HTERT RPE-1 (cell line): ENCODE results near the gene CPB2.

ENCODE experiments used
- in situ Hi-C: fragments of 300-500 bp; cut with MboI; formaldehyde crosslinking; loops from 4 replicates; pipeline ENCODE4 v1.14.3; 2020; ENCODE audit warnings: low sequenced_read_pairs

Gene CPB2

GRCh38 chr13:46101002-46101401 is 3.8 kb downstream of the CPB2 start:
- in situ Hi-C loops, result no loop called here

- in situ Hi-C loops, result no loop called here
These were observed 4.5 kb downstream of the CPB2 start for GRCh38 chr13:46100191-46100815.

- in situ Hi-C loops, result no loop called here
These were observed 7.2 kb downstream of the CPB2 start for GRCh38 chr13:46097663-46098062.

GRCh38 chr13:46097015-46097414 is 7.8 kb downstream of the CPB2 start:
- in situ Hi-C loops, result no loop called here

- in situ Hi-C loops, result no loop called here
These were observed 10.4 kb downstream of the CPB2 start for GRCh38 chr13:46094478-46094877.

GRCh38 chr13:46088821-46089562 is 15.8 kb downstream of the CPB2 start:
- in situ Hi-C loops, result no loop called here

- in situ Hi-C loops, result no loop called here
These were observed 17.4 kb downstream of the CPB2 start for GRCh38 chr13:46087481-46087880.

GRCh38 chr13:46086985-46087384 is 17.8 kb downstream of the CPB2 start:
- in situ Hi-C loops, result no loop called here

- in situ Hi-C loops, result no loop called here
These were observed 18.4 kb downstream of the CPB2 start for GRCh38 chr13:46086421-46086922.

- in situ Hi-C loops, result no loop called here
These were observed 19.1 kb downstream of the CPB2 start for GRCh38 chr13:46085737-46086136.

GRCh38 chr13:46082324-46082723 is 22.5 kb downstream of the CPB2 start:
- in situ Hi-C loops, result no loop called here

- in situ Hi-C loops, result no loop called here
These were observed 25.1 kb downstream of the CPB2 start for GRCh38 chr13:46079770-46080169.

GRCh38 chr13:46077265-46077664 is 27.6 kb downstream of the CPB2 start:
- in situ Hi-C loops, result no loop called here

GRCh38 chr13:46076827-46077226 is 28.0 kb downstream of the CPB2 start:
- in situ Hi-C loops, result no loop called here

- in situ Hi-C loops, result no loop called here
These were observed 29.0 kb downstream of the CPB2 start for GRCh38 chr13:46075811-46076210.

- in situ Hi-C loops, result no loop called here
These were observed 33.1 kb downstream of the CPB2 start for GRCh38 chr13:46071590-46072249.

GRCh38 chr13:46063292-46063691 is 41.5 kb downstream of the CPB2 start:
- in situ Hi-C loops, result no loop called here

- in situ Hi-C loops, result no loop called here
These were observed 42.6 kb downstream of the CPB2 start for GRCh38 chr13:46062185-46062584.

GRCh38 chr13:46059405-46059804 is 45.4 kb downstream of the CPB2 start:
- in situ Hi-C loops, result no loop called here

- in situ Hi-C loops, result no loop called here
These were observed 46.6 kb downstream of the CPB2 start for GRCh38 chr13:46058268-46058667.

- in situ Hi-C loops, result no loop called here
These were observed 47.4 kb downstream of the CPB2 start for GRCh38 chr13:46057256-46058015.
